Thyroid gland (tissue), 4 donors: ENCODE data around the gene ATXN1.

Experiments
- CTCF ChIP-seq, 6 experiments: fragments of 200-600 bp in 3 of 6; fragments of 450-650 bp in 3 of 6; sonication (generic) in 3 of 6; IDR thresholded peaks; one replicate each; pipeline ENCODE4 v1.5.1; 2016 to 2019; ENCODE audit warnings: antibody characterized with exemption in 6 of 6, mild to moderate bottlenecking in 2 of 6, inconsistent platforms in 1 of 6, moderate library complexity in 1 of 6
- POLR2A ChIP-seq, 2 donors: fragments of 450-650 bp; IDR thresholded peaks; one replicate each; pipeline ENCODE4 v1.6.1; 2017; ENCODE audit warnings: antibody characterized with exemption in 2 of 2, mild to moderate bottlenecking in 2 of 2, moderate library complexity in 1 of 2

GRCh38 chr6:16633961-16634360 is 127.3 kb downstream of the ATXN1 start:
- TF ChIP-seq POLR2A (IDR thresholded peaks at IDR 0.05) (no peak), CTCF (IDR thresholded peaks at IDR 0.05) (no peak)
